Measurements from ENCODE around the gene MSI2. TPM values are rescaled to one million over a fixed set of nuclear protein-coding genes. Genes with fewer than 3 reads are reported as not detected.

Gene MSI2
- total RNA-seq, 2 experiments from 2014 or later: 131 to 164 TPM

- DNase-seq (ENCODE audit: low spot score): no peak
- intact Hi-C loops (cut with micrococcal nuclease; ENCODE audit: unreplicated experiment): no loop called here
- Histone ChIP-seq H3K9me2 (ENCODE audit: insufficient read depth, low read length) (no peaks in the 10 kb centered on the region), H3K79me2 (ENCODE audit: insufficient read depth, low read depth, low read length) (peaks cover 5% of the 10 kb centered on the region; the same call in 1 of the 2 replicates), H3K27ac (ENCODE audit: low read depth, low read length, poor library complexity, severe bottlenecking) (no peak overlapping the region), H3K4me1 (ENCODE audit: insufficient read depth, low read length, poor library complexity, severe bottlenecking) (peaks cover 14% of the 10 kb centered on the region), H2AFZ (ENCODE audit: low read length) (no peak overlapping the region), H3K9me3 (ENCODE audit: low read length) (no peaks in the 10 kb centered on the region), H3K36me3 (ENCODE audit: insufficient read depth, low read length) (peaks cover 71% of the 10 kb centered on the region), H3K4me2 (ENCODE audit: low read length) (no peak overlapping the region), H4K20me1 (ENCODE audit: insufficient read depth, low read length) (no peaks in the 10 kb centered on the region), H3K4me3 (ENCODE audit: low read depth, low read length, poor library complexity, severe bottlenecking) (no peak overlapping the region)
- ChIA-PET POLR2A (no interaction called here), CTCF (ENCODE audit: unreplicated experiment) (no interaction called here)
- BruUV-seq (replicated peaks): no TSS peak
- TF ChIP-seq EZH2phosphoT487 (IDR thresholded peaks at IDR 0.05; ENCODE audit: borderline replicate concordance, low read depth, low read length) (no peak), CTCF (conservative IDR thresholded peaks at IDR 0.05; ENCODE audit: low read length) (no peak)
Observed at GRCh38 chr17:57290981-57291380, 34.7 kb downstream of the MSI2 start.

DNA sequence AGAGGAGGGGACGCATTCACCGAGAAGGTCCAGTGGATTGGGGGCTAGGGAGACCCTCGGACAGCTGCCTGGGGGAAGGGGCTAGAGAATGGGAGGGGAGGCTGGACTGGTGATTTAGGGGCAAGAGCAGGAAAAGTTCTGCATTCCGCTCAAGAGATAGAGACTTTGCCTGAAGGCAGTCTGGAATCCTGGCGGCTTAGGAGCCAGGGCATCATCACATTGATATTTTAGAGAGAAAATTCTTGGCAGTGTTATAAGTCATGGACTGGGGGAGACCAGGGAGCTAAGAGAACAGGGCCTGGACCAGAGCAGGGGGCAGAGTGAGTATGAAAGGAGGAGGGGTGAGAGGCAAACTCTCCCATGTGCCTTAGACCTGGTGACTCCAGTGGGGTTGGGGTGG lies 35.8 kb downstream of the MSI2 start:
- Histone ChIP-seq H3K36me3 (ENCODE audit: insufficient read depth, low read length) (peaks cover 70% of the 10 kb centered on the region), H3K4me1 (ENCODE audit: insufficient read depth, low read length, poor library complexity, severe bottlenecking) (peaks cover 3% of the 10 kb centered on the region), H3K79me2 (ENCODE audit: insufficient read depth, low read depth, low read length) (no peaks in the 10 kb centered on the region; the same call in 1 of the 2 replicates)

More for the DNA sequence above, 35.8 kb downstream of the MSI2 start:
- no peaks in the 10 kb centered on the region for H3K9me2 ChIP-seq (ENCODE audit: insufficient read depth, low read length)
- no peak for TF ChIP-seq CTCF (conservative IDR thresholded peaks at IDR 0.05; ENCODE audit: low read length)
- no peak for TF ChIP-seq EZH2phosphoT487 (IDR thresholded peaks at IDR 0.05; ENCODE audit: borderline replicate concordance, low read depth, low read length)
- no peaks in the 10 kb centered on the region for H3K9me3 ChIP-seq (ENCODE audit: low read length)
- CTCF ChIA-PET (ENCODE audit: unreplicated experiment): no interaction called here
- H2AFZ ChIP-seq (ENCODE audit: low read length): no peak overlapping the region
- no peaks in the 10 kb centered on the region for H4K20me1 ChIP-seq (ENCODE audit: insufficient read depth, low read length)
- H3K27ac ChIP-seq (ENCODE audit: low read depth, low read length, poor library complexity, severe bottlenecking): no peak overlapping the region
- intact Hi-C loops (cut with micrococcal nuclease; ENCODE audit: unreplicated experiment): no loop called here
- H3K4me3 ChIP-seq (ENCODE audit: low read depth, low read length, poor library complexity, severe bottlenecking): no peak overlapping the region
- DNase-seq (ENCODE audit: low spot score): no peak
- no peak overlapping the region for H3K4me2 ChIP-seq (ENCODE audit: low read length)
- POLR2A ChIA-PET: no interaction called here
- BruUV-seq (replicated peaks): no TSS peak
